ENCODE results near the gene CACNA2D3.

CACNA2D3 gene

GRCh38 chr3:54235998-54236397 lies 113.6 kb downstream of the CACNA2D3 start:
- no peak overlapping the region for H3K4me3 ChIP-seq (ENCODE audit: low read length in 2 of 2)
- H2BK5ac ChIP-seq (ENCODE audit: low read length) = no peak overlapping the region
- H3K9ac ChIP-seq (ENCODE audit: low read depth, low read length, poor library complexity) = no peak overlapping the region
- no peak overlapping the region for H4K91ac ChIP-seq (ENCODE audit: low read depth, low read length, poor library complexity)
- H2BK15ac ChIP-seq (ENCODE audit: low read length) = no peak overlapping the region
- H3K23ac ChIP-seq (ENCODE audit: low read depth, low read length, poor library complexity) = no peak overlapping the region
- DNase-seq (ENCODE audit: low spot score) = no peak
- no peak overlapping the region for H2AK5ac ChIP-seq (ENCODE audit: low read depth, low read length)
- no peak overlapping the region for H2BK120ac ChIP-seq (ENCODE audit: low read depth, low read length)
- no peaks in the 10 kb centered on the region for H3K27me3 ChIP-seq (ENCODE audit: control insufficient read depth in 3 of 3, insufficient read depth in 3 of 3, low read depth in 1 of 3, low read length in 3 of 3)
- H3K79me1 ChIP-seq (ENCODE audit: low read depth, low read length) = no peaks in the 10 kb centered on the region
- no peaks in the 10 kb centered on the region for H3K4me1 ChIP-seq (ENCODE audit: control insufficient read depth in 2 of 2, insufficient read depth in 1 of 2, low read depth in 1 of 2, low read length in 2 of 2)
- no peak overlapping the region for H3K18ac ChIP-seq (ENCODE audit: low read length)
- H3K36me3 ChIP-seq (replicated peaks in 1 of 2; ENCODE audit: control insufficient read depth in 2 of 2, insufficient read depth in 2 of 2, low read length in 2 of 2) = no peaks in the 10 kb centered on the region
- H2AFZ ChIP-seq (ENCODE audit: low read length) = no peak overlapping the region
- WGBS, 2 donors (ENCODE audit: extremely low coverage in 2 of 2, insufficient read length in 2 of 2, insufficient replicate concordance in 1 of 2) = no CpG with 5 or more reads among the region's 4 CpGs
- H3K9me3 ChIP-seq (replicated peaks in 1 of 2; ENCODE audit: control insufficient read depth in 2 of 2, insufficient read depth in 1 of 2, low read depth in 1 of 2, low read length in 2 of 2) = no peaks in the 10 kb centered on the region
- H2BK12ac ChIP-seq (ENCODE audit: low read length) = no peak overlapping the region
- no peak overlapping the region for H3K4ac ChIP-seq (ENCODE audit: low read length)
- no peak overlapping the region for H3K27ac ChIP-seq (replicated peaks; ENCODE audit: low read length)
- H3K14ac ChIP-seq (ENCODE audit: low read length) = no peak overlapping the region
- H3K4me2 ChIP-seq (ENCODE audit: insufficient read depth, low read length, poor library complexity, severe bottlenecking) = no peak overlapping the region
- H4K8ac ChIP-seq (ENCODE audit: low read depth, low read length) = no peak overlapping the region

GRCh38 chr3:54237109-54237508 lies 114.8 kb downstream of the CACNA2D3 start:
- H3K18ac ChIP-seq (ENCODE audit: low read length) = no peak overlapping the region
- H2AFZ ChIP-seq (ENCODE audit: low read length) = no peak overlapping the region
- H3K9me3 ChIP-seq (replicated peaks in 1 of 2; ENCODE audit: control insufficient read depth in 2 of 2, insufficient read depth in 1 of 2, low read depth in 1 of 2, low read length in 2 of 2) = no peaks in the 10 kb centered on the region
- no peaks in the 10 kb centered on the region for H3K4me1 ChIP-seq (ENCODE audit: control insufficient read depth in 2 of 2, insufficient read depth in 1 of 2, low read depth in 1 of 2, low read length in 2 of 2)
- no peak overlapping the region for H2BK12ac ChIP-seq (ENCODE audit: low read length)
- H3K14ac ChIP-seq (ENCODE audit: low read length) = no peak overlapping the region
- no peak overlapping the region for H2BK15ac ChIP-seq (ENCODE audit: low read length)
- H3K79me1 ChIP-seq (ENCODE audit: low read depth, low read length) = no peaks in the 10 kb centered on the region
- no CpG with 5 or more reads among the region's 3 CpGs for WGBS, 2 donors (ENCODE audit: extremely low coverage in 2 of 2, insufficient read length in 2 of 2, insufficient replicate concordance in 1 of 2)
- H3K27ac ChIP-seq (replicated peaks; ENCODE audit: low read length) = no peak overlapping the region
- H3K36me3 ChIP-seq (replicated peaks in 1 of 2; ENCODE audit: control insufficient read depth in 2 of 2, insufficient read depth in 2 of 2, low read length in 2 of 2) = no peaks in the 10 kb centered on the region
- no peak overlapping the region for H3K4me3 ChIP-seq (ENCODE audit: low read length in 2 of 2)
- no peaks in the 10 kb centered on the region for H3K27me3 ChIP-seq (ENCODE audit: control insufficient read depth in 3 of 3, insufficient read depth in 3 of 3, low read depth in 1 of 3, low read length in 3 of 3)
- no peak overlapping the region for H2AK5ac ChIP-seq (ENCODE audit: low read depth, low read length)
- no peak overlapping the region for H3K23ac ChIP-seq (ENCODE audit: low read depth, low read length, poor library complexity)
- no peak overlapping the region for H4K91ac ChIP-seq (ENCODE audit: low read depth, low read length, poor library complexity)
- no peak overlapping the region for H4K8ac ChIP-seq (ENCODE audit: low read depth, low read length)
- H3K4ac ChIP-seq (ENCODE audit: low read length) = no peak overlapping the region
- no peak overlapping the region for H2BK120ac ChIP-seq (ENCODE audit: low read depth, low read length)
- H2BK5ac ChIP-seq (ENCODE audit: low read length) = no peak overlapping the region
- DNase-seq (ENCODE audit: low spot score) = no peak
- H3K9ac ChIP-seq (ENCODE audit: low read depth, low read length, poor library complexity) = no peak overlapping the region
- no peak overlapping the region for H3K4me2 ChIP-seq (ENCODE audit: insufficient read depth, low read length, poor library complexity, severe bottlenecking)

GRCh38 chr3:54237788-54238502 lies 115.6 kb downstream of the CACNA2D3 start:
- Histone ChIP-seq H3K4me2 (ENCODE audit: insufficient read depth, low read length, poor library complexity, severe bottlenecking) (no peak overlapping the region), H3K4me1 (ENCODE audit: control insufficient read depth in 2 of 2, insufficient read depth in 1 of 2, low read depth in 1 of 2, low read length in 2 of 2) (no peaks in the 10 kb centered on the region), H4K91ac (ENCODE audit: low read depth, low read length, poor library complexity) (no peak overlapping the region), H3K4me3 (ENCODE audit: low read length in 2 of 2) (no peak overlapping the region), H2BK12ac (ENCODE audit: low read length) (no peak overlapping the region), H3K4ac (ENCODE audit: low read length) (no peak overlapping the region), H3K79me1 (ENCODE audit: low read depth, low read length) (no peaks in the 10 kb centered on the region), H2BK15ac (ENCODE audit: low read length) (no peak overlapping the region), H3K9ac (ENCODE audit: low read depth, low read length, poor library complexity) (no peak overlapping the region), H3K14ac (ENCODE audit: low read length) (no peak overlapping the region), H3K9me3 (replicated peaks in 1 of 2; ENCODE audit: control insufficient read depth in 2 of 2, insufficient read depth in 1 of 2, low read depth in 1 of 2, low read length in 2 of 2) (no peaks in the 10 kb centered on the region), H2AFZ (ENCODE audit: low read length) (no peak overlapping the region), H3K36me3 (replicated peaks in 1 of 2; ENCODE audit: control insufficient read depth in 2 of 2, insufficient read depth in 2 of 2, low read length in 2 of 2) (no peaks in the 10 kb centered on the region), H3K18ac (ENCODE audit: low read length) (no peak overlapping the region), H2BK5ac (ENCODE audit: low read length) (no peak overlapping the region), H3K27me3 (ENCODE audit: control insufficient read depth in 3 of 3, insufficient read depth in 3 of 3, low read depth in 1 of 3, low read length in 3 of 3) (no peaks in the 10 kb centered on the region), H3K27ac (replicated peaks; ENCODE audit: low read length) (no peak overlapping the region), H3K23ac (ENCODE audit: low read depth, low read length, poor library complexity) (no peak overlapping the region), H2BK120ac (ENCODE audit: low read depth, low read length) (no peak overlapping the region), H2AK5ac (ENCODE audit: low read depth, low read length) (no peak overlapping the region), H4K8ac (ENCODE audit: low read depth, low read length) (no peak overlapping the region)
- WGBS, 2 donors (ENCODE audit: extremely low coverage in 2 of 2, insufficient read length in 2 of 2, insufficient replicate concordance in 1 of 2) = no CpG with 5 or more reads among the region's 4 CpGs
- no peak for DNase-seq (ENCODE audit: low spot score)

- no CpG with 5 or more reads among the region's 4 CpGs for WGBS, 2 donors (ENCODE audit: extremely low coverage in 2 of 2, insufficient read length in 2 of 2, insufficient replicate concordance in 1 of 2)
- H2BK12ac ChIP-seq (ENCODE audit: low read length) = no peak overlapping the region
- no peak overlapping the region for H3K4me2 ChIP-seq (ENCODE audit: insufficient read depth, low read length, poor library complexity, severe bottlenecking)
- no peak overlapping the region for H3K23ac ChIP-seq (ENCODE audit: low read depth, low read length, poor library complexity)
- no peaks in the 10 kb centered on the region for H3K4me1 ChIP-seq (ENCODE audit: control insufficient read depth in 2 of 2, insufficient read depth in 1 of 2, low read depth in 1 of 2, low read length in 2 of 2)
- DNase-seq (ENCODE audit: low spot score) = no peak
- H4K91ac ChIP-seq (ENCODE audit: low read depth, low read length, poor library complexity) = no peak overlapping the region
- no peak overlapping the region for H3K14ac ChIP-seq (ENCODE audit: low read length)
- peaks cover 2% of the 10 kb centered on the region for H3K79me1 ChIP-seq (ENCODE audit: low read depth, low read length)
- no peak overlapping the region for H2BK120ac ChIP-seq (ENCODE audit: low read depth, low read length)
- H3K4me3 ChIP-seq (ENCODE audit: low read length in 2 of 2) = no peak overlapping the region
- no peak overlapping the region for H2AK5ac ChIP-seq (ENCODE audit: low read depth, low read length)
- no peaks in the 10 kb centered on the region for H3K9me3 ChIP-seq (replicated peaks in 1 of 2; ENCODE audit: control insufficient read depth in 2 of 2, insufficient read depth in 1 of 2, low read depth in 1 of 2, low read length in 2 of 2)
- H2AFZ ChIP-seq (ENCODE audit: low read length) = no peak overlapping the region
- H2BK15ac ChIP-seq (ENCODE audit: low read length) = no peak overlapping the region
- H3K27me3 ChIP-seq (ENCODE audit: control insufficient read depth in 3 of 3, insufficient read depth in 3 of 3, low read depth in 1 of 3, low read length in 3 of 3) = no peaks in the 10 kb centered on the region
- H3K36me3 ChIP-seq (replicated peaks in 1 of 2; ENCODE audit: control insufficient read depth in 2 of 2, insufficient read depth in 2 of 2, low read length in 2 of 2) = no peaks in the 10 kb centered on the region
- H3K4ac ChIP-seq (ENCODE audit: low read length) = no peak overlapping the region
- H2BK5ac ChIP-seq (ENCODE audit: low read length) = no peak overlapping the region
- no peak overlapping the region for H3K27ac ChIP-seq (replicated peaks; ENCODE audit: low read length)
- H3K18ac ChIP-seq (ENCODE audit: low read length) = no peak overlapping the region
- no peak overlapping the region for H4K8ac ChIP-seq (ENCODE audit: low read depth, low read length)
- H3K9ac ChIP-seq (ENCODE audit: low read depth, low read length, poor library complexity) = no peak overlapping the region
Measured at GRCh38 chr3:54240309-54240708, 118.0 kb downstream of the CACNA2D3 start.

All from neuronal stem cell (in vitro differentiated cells).